ENCODE measurements around the gene KCNMA1. TPM values are rescaled to one million over a fixed set of nuclear protein-coding genes. Genes with fewer than 3 reads are reported as not detected.

The KCNMA1 gene
- total and polyA plus RNA-seq, 5 experiments from 2014 or later, result not detected

DNA sequence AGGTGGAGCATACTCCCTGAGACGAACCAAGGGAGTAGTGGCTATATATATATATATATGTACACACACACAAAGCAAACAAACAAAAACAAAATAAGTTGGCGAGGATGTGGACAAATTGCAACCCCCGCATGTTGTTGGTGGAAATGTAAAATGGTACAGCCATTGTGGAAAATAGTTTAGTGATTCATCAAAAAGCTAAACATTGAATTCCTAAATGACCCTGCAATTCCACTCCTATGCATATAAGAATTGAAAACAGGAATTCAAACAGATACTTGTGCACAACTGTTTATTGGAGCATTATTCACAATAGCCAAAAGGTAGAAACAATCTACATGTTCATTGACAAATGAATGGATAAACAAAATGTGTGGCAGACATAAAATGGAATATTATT is 407.9 kb downstream of the KCNMA1 start:
- Mint-ChIP-seq H3K27me3 (no peaks in the 10 kb centered on the region), H3K27ac (no peak overlapping the region), H3K4me1 (peaks cover 0 to 9% (median 5%) of the 10 kb centered on the region in 4 donors), H3K36me3 (no peaks in the 10 kb centered on the region), H3K9me3 (no peaks in the 10 kb centered on the region), H3K4me3 (no peak overlapping the region)
- POLR2A ChIA-PET, result no interaction called here
- ATAC-seq (no peak), DNase-seq (no peak)

DNA sequence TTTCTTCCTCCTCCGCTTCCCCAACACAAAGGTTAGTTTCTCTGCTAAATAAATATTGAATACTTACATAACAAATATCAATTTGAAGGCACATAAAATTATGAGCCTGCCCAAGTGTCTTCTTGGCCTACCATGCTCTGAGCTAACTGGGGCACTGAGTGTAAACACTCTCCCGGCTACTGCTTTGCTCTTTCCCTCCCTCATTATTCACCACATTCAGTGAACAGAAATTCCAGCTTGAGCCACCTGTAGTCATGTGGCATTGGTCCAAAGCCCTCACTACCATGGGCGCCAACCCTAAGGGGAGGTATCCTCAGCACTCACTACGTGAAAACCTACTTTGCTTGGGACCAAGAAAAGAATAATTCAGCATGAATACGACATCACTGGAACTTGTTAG is 409.0 kb downstream of the KCNMA1 start:
- Mint-ChIP-seq H3K9me3 (no peaks in the 10 kb centered on the region), H3K36me3 (no peaks in the 10 kb centered on the region), H3K4me3 (no peak overlapping the region), H3K27me3 (peaks cover 0 to 8% (median 0%) of the 10 kb centered on the region in 5 donors), H3K4me1 (peaks cover 0 to 9% (median 6%) of the 10 kb centered on the region in 4 donors), H3K27ac (no peak overlapping the region)
- ATAC-seq (no peak), DNase-seq (no peak)
- POLR2A ChIA-PET, result no interaction called here

DNA sequence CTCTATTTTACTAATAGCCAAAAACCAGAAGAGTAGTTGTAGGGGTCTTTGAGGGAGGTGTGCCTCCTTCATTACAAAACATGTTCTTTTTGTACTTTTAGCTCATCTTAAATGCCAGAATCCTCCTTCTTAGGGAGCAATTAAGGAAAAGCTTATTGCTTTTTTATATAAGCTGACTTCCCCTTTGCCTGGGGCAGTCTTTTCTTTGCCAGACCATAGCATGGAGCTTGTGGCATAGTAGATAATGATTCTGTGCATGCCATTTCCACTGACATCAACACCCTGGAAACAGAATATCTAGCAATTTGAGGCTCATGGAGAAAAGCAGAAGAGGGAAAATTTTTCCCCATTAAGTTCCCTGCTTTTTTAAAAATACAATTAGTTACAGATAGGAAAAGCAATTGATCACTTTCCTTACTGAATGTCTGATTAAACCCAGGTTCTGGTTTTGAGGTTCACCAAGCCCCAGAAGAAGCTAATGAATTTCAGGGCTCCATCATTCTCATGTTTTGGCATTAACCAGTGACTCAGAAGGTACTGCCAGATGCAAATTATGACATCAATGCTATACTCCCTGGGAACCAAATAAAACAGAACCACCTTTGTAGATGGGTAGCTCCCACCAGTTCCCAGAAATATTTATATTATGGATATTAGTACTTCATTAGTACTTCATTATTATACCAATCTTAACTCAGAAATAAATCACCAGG is 410.6 kb downstream of the KCNMA1 start:
- H3K27ac Mint-ChIP-seq, result no peak overlapping the region
- peaks cover 0 to 15% (median 3%) of the 10 kb centered on the region in 5 donors for H3K27me3 Mint-ChIP-seq
- POLR2A ChIA-PET, result no interaction called here
- H3K36me3 Mint-ChIP-seq, result no peaks in the 10 kb centered on the region
- no peak overlapping the region for H3K4me3 Mint-ChIP-seq
- ATAC-seq (no peak), DNase-seq (no peak)
- peaks cover 0 to 9% (median 6%) of the 10 kb centered on the region in 4 donors for H3K4me1 Mint-ChIP-seq
- no peaks in the 10 kb centered on the region for H3K9me3 Mint-ChIP-seq

DNA sequence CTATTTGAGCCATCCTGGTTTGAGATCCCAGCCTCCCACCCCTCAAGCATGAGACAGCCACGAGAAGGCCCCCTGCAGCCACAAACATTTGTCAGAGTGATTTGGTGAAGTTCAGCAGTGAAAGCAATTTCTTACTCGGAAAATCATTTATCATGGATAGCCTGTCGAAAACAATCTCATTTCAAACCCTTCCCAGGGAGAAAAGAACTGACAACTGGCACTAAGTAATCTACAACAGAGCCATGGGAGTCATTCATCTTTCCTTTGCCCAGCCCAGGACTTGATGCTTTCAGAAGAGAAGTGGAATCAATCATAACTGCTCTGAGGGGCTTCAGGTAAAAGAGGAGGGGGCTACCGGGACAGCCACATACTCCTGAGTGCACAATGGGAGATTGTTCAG is 411.2 kb downstream of the KCNMA1 start:
- H3K36me3 Mint-ChIP-seq, result no peaks in the 10 kb centered on the region
- H3K27ac Mint-ChIP-seq, result peak overlapping the region in 1 of 10 donors; percentile 68
- POLR2A ChIA-PET, result no interaction called here
- no peak for ATAC-seq
- H3K4me3 Mint-ChIP-seq, result no peak overlapping the region
- H3K9me3 Mint-ChIP-seq, result no peaks in the 10 kb centered on the region
- DNase-seq, result no peak
- peaks cover 0 to 20% (median 3%) of the 10 kb centered on the region in 5 donors for H3K27me3 Mint-ChIP-seq
- peaks cover 0 to 9% (median 6%) of the 10 kb centered on the region in 4 donors for H3K4me1 Mint-ChIP-seq

DNA sequence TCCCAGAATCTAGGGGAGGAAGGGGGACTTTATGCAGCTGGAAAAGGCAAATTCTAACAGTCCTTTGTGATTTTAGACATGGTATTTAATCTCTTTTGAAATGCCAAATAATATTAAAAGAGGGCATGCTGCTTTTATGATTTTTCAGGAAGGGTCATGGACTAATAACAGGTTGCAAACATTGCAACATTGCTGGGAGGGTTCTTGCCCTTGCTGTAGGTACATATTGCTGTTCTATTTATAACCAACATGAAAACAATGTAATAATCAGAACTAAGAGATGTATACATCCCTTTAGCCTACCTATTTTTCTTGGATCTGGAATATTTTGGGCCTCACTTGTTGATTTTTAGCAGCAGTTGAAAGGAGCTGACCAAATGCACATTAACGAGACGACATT is 411.6 kb downstream of the KCNMA1 start:
- Mint-ChIP-seq H3K27me3 (peaks cover 0 to 24% (median 3%) of the 10 kb centered on the region in 5 donors), H3K4me1 (peaks cover 0 to 9% (median 6%) of the 10 kb centered on the region in 4 donors), H3K9me3 (no peaks in the 10 kb centered on the region)

DNA sequence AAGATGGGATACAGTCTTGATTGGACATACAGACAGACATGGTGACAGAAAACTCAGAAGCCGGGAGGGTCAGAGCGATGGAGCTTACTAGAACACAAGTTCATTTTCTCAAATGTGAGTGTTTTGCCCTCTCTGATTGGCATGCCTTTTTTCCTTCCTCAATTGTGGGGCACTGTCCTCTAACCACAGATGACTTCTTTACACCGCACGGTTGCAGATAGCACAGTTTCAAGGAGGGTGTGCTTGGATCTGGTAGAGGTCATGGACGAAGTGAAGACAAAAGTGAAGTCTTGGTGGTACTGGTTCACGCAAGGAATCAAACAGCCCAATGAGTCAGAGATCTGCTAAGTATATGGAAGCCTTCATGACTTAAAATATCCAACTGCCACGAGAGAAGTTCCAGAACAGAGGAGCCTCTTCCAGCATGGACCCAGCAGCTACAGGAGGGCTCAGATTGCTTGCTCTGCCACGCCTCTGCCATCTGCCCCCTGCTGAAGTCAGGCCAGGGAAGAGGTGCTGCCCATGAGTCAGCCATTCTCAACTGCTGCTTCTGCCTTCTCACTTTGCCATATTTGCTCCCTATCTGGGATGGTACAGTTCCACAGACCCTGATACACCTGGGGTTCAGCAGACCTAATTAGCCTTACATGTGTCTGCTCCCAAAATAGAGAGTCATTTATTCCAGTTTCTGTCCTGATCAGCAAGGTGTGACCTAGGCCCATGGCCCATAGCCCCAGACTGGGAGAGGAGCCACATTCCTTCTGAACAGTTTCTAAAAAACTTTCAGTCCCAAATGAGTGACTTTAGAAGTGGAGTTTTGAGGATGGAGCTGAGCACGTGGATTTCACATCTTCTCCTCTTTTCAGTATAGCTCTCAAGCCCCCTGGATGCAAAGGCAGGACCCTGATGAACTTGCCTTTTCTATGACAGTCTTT is 413.8 kb downstream of the KCNMA1 start:
- H3K36me3 Mint-ChIP-seq, result no peaks in the 10 kb centered on the region
- POLR2A ChIA-PET, result no interaction called here
- H3K27ac Mint-ChIP-seq, result peak overlapping the region in 1 of 10 donors; percentile 39
- no peaks in the 10 kb centered on the region for H3K9me3 Mint-ChIP-seq
- peaks cover 4 to 24% (median 5%) of the 10 kb centered on the region in 5 donors for H3K27me3 Mint-ChIP-seq
- ATAC-seq (no peak), DNase-seq (no peak)
- H3K4me3 Mint-ChIP-seq, result no peak overlapping the region
- peaks cover 0 to 9% (median 6%) of the 10 kb centered on the region in 4 donors for H3K4me1 Mint-ChIP-seq

More for the DNA sequence above, 411.6 kb downstream of the KCNMA1 start:
- DNase-seq (no peak), ATAC-seq (no peak)
- Mint-ChIP-seq H3K27ac (peak overlapping the region in 1 of 10 donors; percentile 68), H3K4me3 (no peak overlapping the region), H3K36me3 (no peaks in the 10 kb centered on the region)
- POLR2A ChIA-PET, result no interaction called here

DNA sequence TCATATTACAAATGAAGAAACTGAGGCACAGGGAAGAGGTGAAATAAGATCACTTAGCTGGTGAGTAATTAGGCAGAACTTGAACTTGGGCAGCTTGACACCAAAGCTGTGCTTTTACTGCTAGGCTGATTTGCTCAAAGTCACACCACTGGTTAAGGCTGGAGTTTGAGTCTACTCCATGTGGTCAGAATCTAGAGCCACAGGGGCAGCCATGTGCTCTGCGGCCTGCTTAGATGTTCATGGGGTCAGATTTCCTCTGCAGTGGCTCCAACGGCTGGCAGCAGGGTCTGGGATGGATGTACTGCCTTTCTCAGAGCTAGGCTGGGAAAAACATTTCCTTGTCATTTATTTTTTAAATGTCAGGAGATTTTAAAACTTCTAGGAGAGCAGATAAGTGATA is 417.5 kb downstream of the KCNMA1 start:
- ATAC-seq (no peak), DNase-seq (no peak)
- Mint-ChIP-seq H3K27ac (no peak overlapping the region), H3K27me3 (peaks cover 4 to 24% (median 6%) of the 10 kb centered on the region in 5 donors), H3K4me3 (no peak overlapping the region), H3K9me3 (no peaks in the 10 kb centered on the region), H3K4me1 (peaks cover 0 to 3% (median 3%) of the 10 kb centered on the region in 4 donors), H3K36me3 (no peaks in the 10 kb centered on the region)
- POLR2A ChIA-PET, result no interaction called here

DNA sequence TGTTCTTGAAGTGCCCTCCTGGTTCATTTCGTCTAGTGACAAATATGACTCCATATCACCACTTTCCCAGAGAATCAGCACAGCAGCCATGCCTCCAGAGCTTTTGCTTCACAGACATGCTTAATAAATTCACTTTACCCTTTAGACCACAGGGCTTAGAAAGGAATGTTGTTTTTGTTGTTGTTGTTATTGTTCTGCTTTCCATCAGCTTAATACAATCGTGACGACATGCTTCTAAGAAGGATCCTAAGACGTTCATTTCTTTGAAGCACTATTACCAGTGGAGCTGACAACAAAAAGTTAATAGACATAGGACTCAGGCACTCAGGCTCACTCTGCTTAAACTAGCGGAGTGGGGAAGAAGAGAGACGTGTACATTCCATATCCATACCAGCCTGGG is 418.6 kb downstream of the KCNMA1 start:
- ATAC-seq (no peak), DNase-seq (no peak)
- H3K36me3 Mint-ChIP-seq, result no peaks in the 10 kb centered on the region
- H3K27ac Mint-ChIP-seq, result no peak overlapping the region
- H3K27me3 Mint-ChIP-seq, result peaks cover 4 to 21% (median 6%) of the 10 kb centered on the region in 5 donors
- H3K4me1 Mint-ChIP-seq, result peaks cover 0 to 2% (median 0%) of the 10 kb centered on the region in 4 donors
- H3K9me3 Mint-ChIP-seq, result no peaks in the 10 kb centered on the region
- POLR2A ChIA-PET, result no interaction called here
- no peak overlapping the region for H3K4me3 Mint-ChIP-seq

DNA sequence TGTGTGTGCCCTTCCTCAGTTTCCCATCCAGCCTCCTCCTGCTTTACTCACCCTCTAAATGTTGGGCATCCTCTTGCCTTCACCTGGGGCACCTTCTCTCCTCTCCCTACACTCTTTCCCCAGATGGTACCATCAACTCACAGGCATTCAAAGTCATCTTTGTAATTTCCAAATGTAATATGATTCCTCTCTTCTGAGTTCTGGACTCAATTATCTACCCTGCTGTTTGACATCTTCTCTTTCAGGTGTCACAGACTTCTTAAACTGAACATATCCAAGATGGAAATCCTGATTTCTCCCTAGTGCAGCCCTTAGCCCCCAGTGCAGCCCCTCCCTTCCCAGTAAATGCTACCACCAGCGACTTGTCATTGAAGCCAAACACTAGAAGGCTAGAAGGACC is 422.8 kb downstream of the KCNMA1 start:
- no peak overlapping the region for H3K27ac Mint-ChIP-seq
- H3K9me3 Mint-ChIP-seq, result no peaks in the 10 kb centered on the region
- no peaks in the 10 kb centered on the region for H3K4me1 Mint-ChIP-seq
- DNase-seq, result no peak
- no peak overlapping the region for H3K4me3 Mint-ChIP-seq
- peaks cover 0 to 6% (median 3%) of the 10 kb centered on the region in 5 donors for H3K27me3 Mint-ChIP-seq
- no peak for ATAC-seq
- no peaks in the 10 kb centered on the region for H3K36me3 Mint-ChIP-seq
- POLR2A ChIA-PET, result no interaction called here

DNA sequence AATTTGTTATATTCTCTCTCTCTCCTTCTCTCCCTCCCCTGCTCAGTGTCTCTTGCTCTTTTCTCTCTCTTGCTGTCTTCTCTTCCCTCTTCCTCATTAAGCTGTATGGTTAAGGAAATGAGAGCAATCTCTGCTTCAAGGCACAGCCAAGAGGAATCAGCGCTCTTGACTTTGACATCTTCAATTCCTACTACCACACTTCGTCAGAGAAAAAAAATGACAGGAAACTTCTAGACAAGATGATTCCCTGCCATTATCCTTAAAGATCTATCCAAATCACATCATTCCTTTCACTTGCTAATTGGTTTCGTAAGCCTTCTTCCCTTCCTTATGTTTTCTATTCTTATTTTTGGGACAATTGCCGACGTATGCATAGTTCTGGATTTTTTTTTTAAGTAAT is 425.0 kb downstream of the KCNMA1 start:
- DNase-seq (no peak), ATAC-seq (no peak)
- H3K36me3 Mint-ChIP-seq, result no peaks in the 10 kb centered on the region
- peaks cover 0 to 4% (median 0%) of the 10 kb centered on the region in 5 donors for H3K27me3 Mint-ChIP-seq
- no peak overlapping the region for H3K4me3 Mint-ChIP-seq
- POLR2A ChIA-PET, result no interaction called here
- no peaks in the 10 kb centered on the region for H3K9me3 Mint-ChIP-seq
- no peak overlapping the region for H3K27ac Mint-ChIP-seq
- H3K4me1 Mint-ChIP-seq, result no peaks in the 10 kb centered on the region

DNA sequence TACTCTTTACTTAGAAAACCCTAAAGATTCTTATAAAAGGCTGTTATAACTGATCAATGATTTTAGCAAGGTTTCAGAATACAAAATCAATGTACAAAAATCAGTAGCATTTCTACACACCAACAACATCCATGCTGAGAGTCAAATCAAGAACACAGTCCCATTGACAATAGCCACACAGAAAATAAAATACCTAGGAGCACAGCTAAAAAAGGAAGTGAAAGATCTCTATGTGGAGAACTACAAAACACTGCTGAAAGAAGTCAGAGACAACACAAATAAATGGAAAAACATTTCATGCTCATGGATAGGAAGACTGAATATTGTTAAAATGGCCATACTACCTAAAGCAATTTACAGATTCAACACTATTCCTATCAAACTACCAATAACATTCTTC is 427.0 kb downstream of the KCNMA1 start:
- Mint-ChIP-seq H3K4me1 (no peaks in the 10 kb centered on the region), H3K27me3 (peaks cover 0 to 10% (median 3%) of the 10 kb centered on the region in 5 donors), H3K4me3 (no peak overlapping the region), H3K36me3 (no peaks in the 10 kb centered on the region), H3K9me3 (no peaks in the 10 kb centered on the region), H3K27ac (no peak overlapping the region)
- DNase-seq, result no peak
- no peak for ATAC-seq
- POLR2A ChIA-PET, result no interaction called here

DNA sequence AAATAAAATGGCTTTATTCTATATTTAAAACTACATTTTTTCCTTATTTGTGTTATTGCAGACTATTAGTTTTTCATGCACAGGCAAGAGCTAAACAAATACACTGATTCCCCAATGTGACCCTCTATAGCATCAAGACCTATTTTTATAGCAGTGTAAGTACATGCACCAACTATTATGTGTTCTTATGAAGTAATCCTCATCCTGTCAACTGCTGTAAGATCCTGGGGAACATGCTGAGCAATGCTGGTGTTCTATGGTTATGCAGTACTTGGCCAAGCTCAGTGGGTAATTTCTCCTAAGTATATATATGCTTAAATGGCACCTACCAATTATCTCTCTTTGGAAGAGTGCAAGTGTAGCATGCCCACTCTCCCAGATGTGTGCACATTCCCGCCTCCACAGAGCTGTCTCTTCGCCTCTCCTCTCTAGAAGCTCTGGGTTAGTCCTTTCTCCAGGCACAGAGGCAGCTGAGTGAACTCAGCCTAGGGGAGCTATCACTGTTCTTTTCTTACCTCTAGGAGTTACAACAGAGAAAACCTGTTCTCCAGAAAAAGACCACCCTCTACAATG is 428.8 kb downstream of the KCNMA1 start:
- Mint-ChIP-seq H3K36me3 (peaks cover 0 to 7% (median 0%) of the 10 kb centered on the region in 3 donors), H3K9me3 (peaks cover 0 to 10% (median 5%) of the 10 kb centered on the region in 9 donors), H3K4me1 (no peaks in the 10 kb centered on the region), H3K27ac (no peak overlapping the region), H3K27me3 (peaks cover 2 to 12% (median 10%) of the 10 kb centered on the region in 5 donors), H3K4me3 (no peak overlapping the region)
- POLR2A ChIA-PET, result no interaction called here
- ATAC-seq, result no peak
- no peak for DNase-seq

DNA sequence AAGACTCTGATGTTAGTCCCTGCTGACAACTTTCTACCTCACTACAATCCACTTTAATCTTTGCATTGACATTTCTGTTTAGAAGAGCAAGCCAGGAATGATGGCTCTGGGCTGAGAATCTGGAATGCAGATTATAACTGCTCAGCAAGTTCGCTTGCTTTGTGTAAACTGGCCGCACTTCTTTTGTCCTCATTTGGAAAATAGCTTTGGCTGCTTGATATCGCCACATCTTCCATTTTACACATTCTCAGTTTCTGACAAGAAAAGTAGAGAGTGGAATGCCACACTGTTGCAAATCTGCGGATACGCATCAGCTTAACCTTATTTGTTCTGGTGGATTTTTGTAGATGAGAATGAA is 429.8 kb downstream of the KCNMA1 start:
- Mint-ChIP-seq H3K4me1 (no peaks in the 10 kb centered on the region), H3K27me3 (peaks cover 7 to 21% (median 13%) of the 10 kb centered on the region in 5 donors), H3K9me3 (peaks cover 0 to 10% (median 5%) of the 10 kb centered on the region in 9 donors), H3K4me3 (no peak overlapping the region), H3K36me3 (peaks cover 0 to 7% (median 0%) of the 10 kb centered on the region in 3 donors), H3K27ac (no peak overlapping the region)
- ATAC-seq (no peak), DNase-seq (no peak)
- POLR2A ChIA-PET, result no interaction called here

Measured in naive thymus-derived CD8-positive, alpha-beta T cell (primary cell).